HepG2 (cell line): ENCODE results near the gene PPP1R1B.

Source experiments
- NBN ChIP-seq: fragments of 450-650 bp; conservative IDR thresholded peaks from 2 replicates; pipeline ENCODE4 v1.6.1; 2017
- POLR2A ChIP-seq, 2 experiments: IDR thresholded peaks; 2 replicates each; pipeline ENCODE4 v1.6.1; 2011; ENCODE audit warnings: low read depth in 2 of 2, low read length in 2 of 2, mild to moderate bottlenecking in 1 of 2, moderate library complexity in 1 of 2; ENCODE audit not compliant: insufficient read depth in 1 of 2
- SRF ChIP-seq: IDR thresholded peaks from 2 replicates; pipeline ENCODE4 v1.6.1; 2011; ENCODE audit warnings: mild to moderate bottlenecking, low read depth, low read length, moderate library complexity
- USF2 ChIP-seq, 2 experiments: sonication (generic) in 1 of 2; formaldehyde crosslinking in 1 of 2; IDR thresholded peaks; 2 replicates each; pipeline versions ENCODE4 v1.5.1 to v1.6.1; 2011 to 2020; ENCODE audit warnings: borderline replicate concordance in 1 of 2, low read depth in 1 of 2, low read length in 1 of 2, mild to moderate bottlenecking in 1 of 2, missing genetic modification reagents in 1 of 2, moderate library complexity in 1 of 2
- ZNF441 ChIP-seq: sonication (generic); formaldehyde crosslinking; IDR thresholded peaks from 2 replicates; pipeline ENCODE4 v1.7.0; 2021; ENCODE audit warnings: missing genetic modification reagents, borderline replicate concordance
- ZSCAN20 ChIP-seq: sonication (generic); formaldehyde crosslinking; IDR thresholded peaks from 2 replicates; pipeline ENCODE4 v1.4.0; 2020; ENCODE audit warnings: missing genetic modification reagents, mild to moderate bottlenecking, borderline replicate concordance

- no peak for TF ChIP-seq NBN
- TF ChIP-seq ZNF441 (CRISPR knock-in tag) = no peak
- no peak for TF ChIP-seq ZSCAN20 (CRISPR knock-in tag)
- no peak for TF ChIP-seq USF2 (IDR thresholded peaks at IDR 0.05; ENCODE audit: low read depth, low read length)
- no peak for TF ChIP-seq USF2 (CRISPR knock-in tag; IDR thresholded peaks at IDR 0.05; ENCODE audit: borderline replicate concordance)
- TF ChIP-seq POLR2A (IDR thresholded peaks at IDR 0.05; ENCODE audit: insufficient read depth in 1 of 2, low read depth in 2 of 2, low read length in 2 of 2) = no peak
- TF ChIP-seq SRF = no peak
Measured at GRCh38 chr17:39619786-39620101, 7.0 kb upstream of the PPP1R1B start.
